ENCODE measurements around the gene CSRP1.
"Not testable (repeated sequence)": the region's sequence is repeated elsewhere in the genome, so short reads cannot be mapped to it uniquely, and the experiment has no call there.

The CSRP1 gene

GRCh38 chr1:201478666-201479065, 28.3 kb downstream of the CSRP1 start:
- DNase-seq (ENCODE audit: low read depth, low spot score): not testable (repeated sequence)

DNA sequence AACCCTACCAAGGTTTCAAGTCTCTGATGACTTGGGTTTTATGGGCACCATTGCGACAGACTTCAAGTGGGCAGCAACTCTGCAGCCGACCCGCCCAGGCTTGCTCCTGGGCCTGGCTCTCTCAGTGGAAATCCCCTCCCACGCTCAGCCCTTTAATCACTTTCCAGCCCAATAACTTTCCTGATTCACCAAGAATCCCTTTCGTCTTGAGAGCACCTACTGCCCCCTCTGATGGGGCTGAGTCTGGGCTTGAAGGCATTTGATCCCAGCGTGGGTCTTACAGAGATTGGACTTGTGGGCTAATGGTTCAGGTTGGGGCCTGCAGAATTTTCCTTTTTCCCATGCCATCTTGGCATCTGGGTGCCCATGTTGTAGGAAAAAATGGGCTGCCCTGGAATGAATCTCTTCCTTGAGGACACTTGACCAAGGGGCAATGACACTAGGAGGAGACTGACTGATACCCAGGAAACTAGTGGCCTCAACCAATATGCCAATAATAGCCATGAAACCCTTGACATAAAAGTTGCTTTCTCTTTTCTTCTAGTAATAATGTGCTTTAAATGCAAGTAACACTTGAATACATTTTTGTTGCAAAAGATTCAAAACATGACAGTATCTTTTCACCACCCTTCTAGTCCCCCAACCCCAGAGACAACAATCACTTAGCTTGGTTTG, 30.1 kb downstream of the CSRP1 start:
- no peak for DNase-seq (ENCODE audit: low read depth, low spot score)

DNA sequence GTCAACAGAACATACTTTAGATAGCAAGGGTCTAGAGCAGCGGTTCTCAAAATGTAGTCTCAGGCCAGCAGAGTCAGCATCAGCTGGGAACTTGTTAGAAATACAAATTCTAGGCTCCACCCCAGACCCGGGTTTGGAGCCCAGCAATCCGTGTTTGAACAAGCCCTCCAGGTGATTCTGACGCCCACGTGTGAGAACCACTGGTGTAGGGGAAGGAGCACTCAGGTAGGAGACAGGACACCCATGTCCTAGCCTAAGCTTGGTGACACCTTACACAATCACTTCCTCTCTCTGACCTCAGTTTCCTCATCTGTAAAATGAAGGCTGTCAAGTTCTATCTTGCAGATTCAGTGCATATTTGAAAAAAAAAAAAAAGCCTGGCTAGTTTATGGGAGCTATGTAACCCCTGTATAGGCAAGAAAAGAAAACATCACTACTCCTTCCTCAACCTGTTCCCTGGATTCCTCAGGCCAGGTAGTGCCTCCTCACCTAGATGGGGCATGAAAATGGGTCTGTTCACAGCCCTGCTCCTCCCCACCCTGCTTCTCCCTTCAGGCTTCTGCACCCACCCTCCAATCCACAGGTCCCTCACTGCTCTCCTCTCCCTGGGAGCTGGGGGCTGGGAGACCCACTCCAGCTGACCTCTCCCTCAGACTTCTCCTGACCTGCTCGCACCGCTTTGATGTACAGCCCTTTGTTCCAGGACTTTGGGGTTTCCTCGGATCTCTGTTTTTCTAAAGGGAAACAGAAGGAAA, 30.8 kb downstream of the CSRP1 start:
- no peak for DNase-seq (ENCODE audit: low read depth, low spot score)

DNA sequence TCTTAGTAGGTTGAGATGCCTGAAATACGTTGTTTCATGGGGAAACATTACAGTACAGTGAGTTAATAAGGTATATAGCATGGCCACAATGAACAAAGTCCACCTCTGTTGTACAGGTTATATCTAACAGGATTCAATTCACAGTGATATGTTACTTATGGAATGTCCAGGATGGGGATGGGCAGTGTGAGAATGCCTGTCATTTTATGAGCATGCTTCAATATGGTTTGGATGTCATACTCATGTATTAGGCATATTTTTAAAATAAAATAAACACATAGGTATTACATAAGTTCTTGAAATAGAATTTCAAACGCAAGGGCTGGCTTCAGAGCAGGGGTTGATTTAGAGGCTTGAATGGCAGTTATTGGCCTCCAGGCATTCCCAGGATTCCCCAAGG, 31.8 kb downstream of the CSRP1 start:
- no peak for DNase-seq (ENCODE audit: low read depth, low spot score)

- DNase-seq (ENCODE audit: low read depth, low spot score): no peak
Observed at GRCh38 chr1:201473296-201473695, 33.6 kb downstream of the CSRP1 start.

DNA sequence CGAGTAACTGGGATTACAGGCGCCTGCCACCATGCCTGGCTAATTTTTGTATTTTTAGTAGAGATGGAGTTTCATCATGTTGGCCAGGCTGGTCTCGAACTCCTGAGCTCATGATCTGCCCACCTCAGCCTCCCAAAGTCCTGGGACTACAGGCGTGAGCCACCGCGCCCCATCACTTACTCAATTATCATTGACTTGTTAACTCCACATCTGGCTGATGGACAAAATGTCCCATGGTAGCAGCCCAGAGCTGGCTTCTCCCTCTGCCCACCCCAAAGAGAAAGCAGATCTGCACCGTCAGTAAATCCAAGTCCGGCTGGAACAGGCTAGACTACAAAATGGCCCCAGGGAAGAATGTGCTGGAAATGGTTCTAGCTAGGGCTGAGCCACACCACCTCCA, 34.6 kb downstream of the CSRP1 start:
- DNase-seq (ENCODE audit: low read depth, low spot score): not testable (repeated sequence)

DNA sequence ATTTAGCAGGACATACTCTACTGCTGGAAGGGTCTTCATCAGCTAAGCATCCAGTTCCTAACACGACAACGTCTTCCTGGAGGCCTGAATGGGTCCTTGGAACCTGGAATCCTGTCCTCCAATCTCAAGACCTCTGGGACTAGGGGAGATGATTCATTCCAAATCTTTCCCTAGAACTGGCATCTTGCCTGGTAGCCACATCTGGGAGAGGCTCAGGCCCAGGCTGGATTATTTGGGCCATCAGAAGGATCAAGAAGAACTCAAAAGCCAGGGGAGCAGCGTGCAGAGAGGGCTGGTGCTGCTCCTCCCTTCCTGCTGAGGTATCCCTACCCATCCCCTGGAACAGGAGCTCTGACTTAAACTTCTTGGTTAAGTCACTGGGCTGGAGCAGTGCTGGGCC, 35.2 kb downstream of the CSRP1 start:
- DNase-seq (ENCODE audit: low read depth, low spot score): no peak

- no peak for DNase-seq (ENCODE audit: low read depth, low spot score)
Observed at GRCh38 chr1:201470581-201470980, 36.3 kb downstream of the CSRP1 start.

- no peak for DNase-seq (ENCODE audit: low read depth, low spot score)
Observed at GRCh38 chr1:201469645-201470074, 37.3 kb downstream of the CSRP1 start.

GRCh38 chr1:201468844-201469644, 37.9 kb downstream of the CSRP1 start, which contains the start of gene PHLDA3:
TSS of gene PHLDA3 (minus strand) at chr1:201469188. CDS start at chr1:201468786, 402 bp downstream.
- DNase-seq (ENCODE audit: low read depth, low spot score): peak; percentile 71

- no peak for DNase-seq (ENCODE audit: low read depth, low spot score)
Observed at GRCh38 chr1:201468501-201468843, 38.5 kb downstream of the CSRP1 start.

DNA sequence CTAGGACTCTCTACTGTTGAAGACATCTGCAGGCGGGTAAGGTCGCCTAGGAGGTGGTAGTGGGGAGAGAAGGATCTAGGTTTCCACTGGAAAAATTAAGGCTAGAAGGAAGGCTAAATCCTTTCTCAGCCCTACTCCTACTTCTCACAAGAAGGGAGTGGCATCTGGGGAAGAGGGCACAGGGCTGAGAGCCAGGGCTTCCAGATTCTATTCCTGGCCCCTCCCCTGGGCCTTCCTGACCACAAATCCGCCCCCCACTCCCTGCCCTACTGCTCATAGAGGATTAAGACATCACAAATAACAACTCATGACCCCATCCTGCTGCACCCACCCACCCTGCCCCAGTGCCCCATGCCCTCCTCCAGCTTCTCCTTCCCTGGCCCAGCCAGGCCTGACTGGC, 40.4 kb downstream of the CSRP1 start:
- DNase-seq (ENCODE audit: low read depth, low spot score): no peak

DNA sequence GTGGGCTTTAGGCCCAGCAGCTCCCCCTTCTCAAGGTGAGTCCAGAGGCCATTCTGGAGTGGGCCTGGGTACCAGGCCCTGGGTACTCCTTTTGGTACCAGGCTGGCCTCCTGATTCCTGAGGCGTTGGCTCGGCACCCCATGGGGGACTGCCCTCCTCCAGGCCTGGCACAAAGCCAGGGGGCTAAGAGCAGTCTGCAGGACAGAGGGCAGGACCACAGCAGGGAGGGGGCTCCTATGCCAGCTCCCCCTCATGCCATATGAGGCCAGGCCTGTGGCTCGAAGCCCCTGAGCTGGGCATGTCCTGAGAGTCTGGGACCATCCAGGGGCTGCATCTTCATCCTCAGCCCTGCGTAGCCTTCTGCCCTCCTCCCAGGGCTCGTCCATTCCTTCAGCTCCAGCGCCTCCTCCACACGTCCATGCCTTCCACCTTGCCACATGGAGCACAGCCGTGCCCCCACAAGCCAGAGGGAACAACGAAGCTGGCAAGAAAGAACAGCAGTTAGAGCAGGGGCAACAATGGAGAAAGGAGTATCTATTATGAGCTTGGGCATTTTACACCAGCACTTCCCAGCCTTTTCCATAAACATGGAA, 41.1 kb downstream of the CSRP1 start:
- DNase-seq (ENCODE audit: low read depth, low spot score): no peak

DNA sequence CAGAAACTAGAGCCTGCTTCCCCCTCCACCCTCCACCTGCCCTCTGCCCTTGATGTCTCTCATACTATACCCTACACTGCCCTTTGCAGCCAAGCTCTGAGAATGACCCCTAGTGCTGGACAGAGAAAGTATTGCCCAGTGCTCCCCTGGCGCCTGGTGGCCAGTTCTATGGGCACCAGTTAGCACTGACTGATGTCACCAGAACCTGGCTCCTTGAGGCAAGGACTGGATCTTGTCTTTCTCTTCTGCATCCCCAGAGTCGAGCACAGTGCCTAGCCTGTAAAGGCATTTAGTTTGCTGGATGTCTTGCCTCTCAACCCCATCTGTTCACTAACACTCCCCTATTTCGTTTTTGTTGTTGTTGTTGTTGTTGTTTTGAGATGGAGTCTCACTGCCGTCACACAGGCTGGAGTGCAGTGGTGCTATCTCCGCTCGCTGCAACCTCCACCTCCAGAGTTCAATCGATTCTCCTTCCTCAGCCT, 43.8 kb downstream of the CSRP1 start:
- no peak for DNase-seq (ENCODE audit: low read depth, low spot score)

DNA sequence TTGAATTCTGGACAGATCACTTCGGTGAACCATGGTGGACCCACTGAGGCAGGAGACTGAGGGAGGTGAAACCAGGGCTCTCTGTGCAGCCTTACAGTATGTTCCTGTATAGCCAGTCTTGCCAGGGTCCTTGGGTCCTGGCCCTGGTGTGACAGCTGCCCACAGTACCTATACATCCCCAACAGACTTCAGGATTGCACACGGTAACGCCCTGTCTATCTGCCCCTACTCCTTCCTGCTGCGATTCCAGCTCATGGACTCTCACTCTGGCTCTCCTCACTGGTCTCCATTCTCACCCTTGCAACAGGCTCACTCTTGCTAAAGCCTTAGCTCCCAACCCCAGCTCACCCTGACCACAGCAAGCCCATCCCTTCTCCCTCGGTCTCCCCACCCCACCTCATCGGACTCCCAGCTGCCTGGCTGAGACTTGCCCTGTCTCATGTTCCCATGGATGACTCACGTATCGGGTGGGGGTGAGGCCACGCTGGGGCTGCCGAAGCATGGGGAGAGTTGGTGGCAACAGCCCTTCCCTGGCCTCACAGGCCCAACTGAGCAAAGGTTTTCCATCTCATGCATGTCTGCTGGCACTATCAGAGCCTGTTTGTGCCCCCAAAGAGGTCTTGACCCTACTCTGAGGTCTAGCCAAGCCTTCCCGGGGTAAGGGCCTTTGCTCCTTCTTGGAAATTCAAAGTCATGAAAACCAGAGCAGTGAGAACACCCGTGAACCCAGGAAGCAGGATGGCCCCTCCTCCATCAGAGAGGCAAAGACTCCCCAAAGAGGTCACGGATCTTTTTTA, 45.1 kb downstream of the CSRP1 start:
- DNase-seq (ENCODE audit: low read depth, low spot score): peak; percentile 93

DNA sequence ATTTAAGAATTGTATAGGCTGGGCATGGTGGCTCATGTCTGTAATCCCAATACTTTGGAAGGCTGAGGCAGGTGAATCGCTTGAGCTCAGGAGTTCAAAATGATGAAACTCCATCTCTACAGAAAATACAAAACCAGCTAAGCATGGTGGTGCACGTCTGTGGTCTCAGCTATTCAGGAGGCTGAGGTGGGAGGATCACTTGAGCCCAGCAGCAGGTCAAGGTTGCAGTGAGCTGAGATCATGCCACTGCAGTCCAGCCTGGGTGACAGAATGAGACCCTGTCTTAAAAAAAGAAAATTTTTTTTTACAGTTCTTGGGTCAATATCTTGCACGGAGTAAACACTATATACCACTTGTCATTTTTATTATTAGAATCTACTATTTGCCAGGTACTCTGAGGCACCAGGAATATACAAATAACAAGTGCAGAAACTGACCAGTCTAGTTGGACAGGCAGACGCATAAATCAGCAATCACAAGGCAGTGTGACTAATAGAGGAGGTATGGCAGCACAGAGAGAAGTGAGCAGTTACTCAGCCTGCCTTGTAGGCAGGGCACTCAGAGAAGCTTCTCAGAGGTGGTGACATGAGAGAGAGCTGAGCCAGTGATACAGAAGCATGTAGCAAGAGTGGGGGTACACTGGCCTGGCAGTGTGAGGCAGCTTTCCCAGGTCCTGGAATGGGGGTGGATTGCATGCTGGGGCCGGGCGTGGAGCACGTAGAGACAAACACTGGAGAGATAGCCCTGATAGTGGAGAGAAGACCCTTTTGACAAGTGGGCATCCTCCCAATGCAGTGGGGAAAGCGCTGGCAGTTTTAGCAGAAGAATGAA, 45.9 kb downstream of the CSRP1 start:
- peak; percentile 64 for DNase-seq (ENCODE audit: low read depth, low spot score)

- no peak for DNase-seq (ENCODE audit: low read depth, low spot score)
Observed at GRCh38 chr1:201459775-201460174, 47.1 kb downstream of the CSRP1 start.

- no peak for DNase-seq (ENCODE audit: low read depth, low spot score)
Observed at GRCh38 chr1:201459052-201459451, 47.9 kb downstream of the CSRP1 start.

DNA sequence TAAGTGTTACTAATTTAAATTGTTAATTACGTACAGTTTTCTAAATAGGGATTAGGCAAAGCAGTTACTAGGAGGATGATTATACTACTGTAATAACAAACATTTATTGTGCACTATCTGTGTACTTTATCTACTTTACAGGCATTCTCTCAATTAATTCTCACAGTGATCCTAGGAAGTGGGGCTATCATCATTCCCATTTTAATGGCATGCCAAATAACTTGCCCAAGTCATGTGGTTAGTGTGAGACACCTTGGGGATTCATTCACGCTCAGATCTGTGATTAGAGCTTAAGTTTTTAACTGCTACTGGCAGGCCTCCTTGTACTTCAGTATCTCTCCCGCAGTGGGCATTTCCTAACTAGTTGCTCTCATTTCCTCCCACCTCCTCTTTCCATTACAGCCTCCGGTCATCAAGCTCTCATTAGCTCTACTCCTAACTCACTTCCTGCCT, 49.4 kb downstream of the CSRP1 start:
- DNase-seq (ENCODE audit: low read depth, low spot score): no peak
